ENCODE measurements around the gene CNTNAP2.

CNTNAP2 gene

DNA sequence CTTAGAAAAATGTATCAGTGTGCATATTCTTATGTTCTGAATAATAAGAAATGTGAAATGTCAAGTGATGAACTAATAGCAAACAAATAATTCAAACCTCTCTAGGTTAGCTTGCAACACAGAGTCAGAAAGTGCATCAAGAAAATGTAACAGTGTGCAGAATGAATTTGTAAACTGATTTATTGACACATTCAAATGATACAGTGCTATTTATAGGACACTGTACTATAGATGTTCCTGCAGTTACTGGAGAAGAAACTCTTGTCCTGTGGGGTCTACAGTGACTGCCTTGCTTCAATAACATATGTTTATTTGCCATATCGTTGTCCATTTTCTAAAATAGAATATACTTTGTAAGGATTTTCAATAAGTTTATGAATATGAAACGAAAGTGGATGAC lies 639.0 kb downstream of the CNTNAP2 start:
- Mint-ChIP-seq H3K27me3 (ENCODE audit: low read depth) (no peaks in the 10 kb centered on the region), H3K36me3 (ENCODE audit: low read depth) (no peaks in the 10 kb centered on the region), H3K27ac (no peak overlapping the region), H3K4me1 (ENCODE audit: low read depth) (no peaks in the 10 kb centered on the region), H3K9me3 (peaks cover 21% of the 10 kb centered on the region), H3K4me3 (no peak overlapping the region)

DNA sequence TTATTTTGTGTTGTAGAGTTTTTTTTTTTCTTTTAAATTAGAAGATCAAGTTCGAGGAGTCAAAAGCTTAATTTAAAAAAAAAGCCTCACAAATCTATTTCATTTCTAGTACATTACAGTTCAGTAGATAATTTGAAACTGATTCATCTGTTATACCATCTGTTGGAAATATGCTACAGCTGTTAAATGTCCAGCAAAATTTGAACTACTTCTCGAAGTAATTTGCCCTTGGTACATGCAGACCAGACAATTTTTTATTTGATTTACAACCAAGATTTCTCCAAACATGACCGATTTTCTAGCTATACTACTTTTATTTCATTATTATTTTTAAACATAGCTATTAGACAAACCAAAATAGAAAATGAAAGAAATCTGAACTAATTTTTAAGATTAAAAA lies 647.9 kb downstream of the CNTNAP2 start:
- Mint-ChIP-seq H3K4me1 (ENCODE audit: low read depth) (no peaks in the 10 kb centered on the region), H3K36me3 (ENCODE audit: low read depth) (no peaks in the 10 kb centered on the region), H3K27me3 (ENCODE audit: low read depth) (no peaks in the 10 kb centered on the region), H3K27ac (no peak overlapping the region), H3K9me3 (peaks cover 11% of the 10 kb centered on the region), H3K4me3 (no peak overlapping the region)

DNA sequence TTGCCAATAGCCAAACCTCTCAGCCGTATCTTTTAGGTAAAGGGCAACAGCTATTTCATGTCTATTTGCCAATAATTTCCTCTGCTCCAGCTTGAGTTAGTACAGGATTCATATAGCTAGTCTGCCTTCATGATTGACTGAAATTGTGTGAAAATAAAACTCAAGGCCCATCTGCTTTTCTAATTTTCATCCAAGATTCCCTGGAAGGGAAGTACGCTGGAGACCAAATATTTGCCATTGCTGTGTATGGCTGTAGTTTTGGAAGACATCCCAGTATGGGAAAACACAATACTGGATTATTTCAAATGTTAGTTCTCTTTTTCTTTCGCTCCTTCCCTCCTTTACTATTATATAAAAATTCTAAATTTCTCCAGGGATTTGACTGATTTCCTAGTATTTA lies 652.4 kb downstream of the CNTNAP2 start:
- no peaks in the 10 kb centered on the region for H3K4me1 Mint-ChIP-seq (ENCODE audit: low read depth)
- H3K36me3 Mint-ChIP-seq (ENCODE audit: low read depth), result no peaks in the 10 kb centered on the region
- peaks cover 3% of the 10 kb centered on the region for H3K9me3 Mint-ChIP-seq
- no peak overlapping the region for H3K4me3 Mint-ChIP-seq
- H3K27me3 Mint-ChIP-seq (ENCODE audit: low read depth), result no peaks in the 10 kb centered on the region
- no peak overlapping the region for H3K27ac Mint-ChIP-seq

DNA sequence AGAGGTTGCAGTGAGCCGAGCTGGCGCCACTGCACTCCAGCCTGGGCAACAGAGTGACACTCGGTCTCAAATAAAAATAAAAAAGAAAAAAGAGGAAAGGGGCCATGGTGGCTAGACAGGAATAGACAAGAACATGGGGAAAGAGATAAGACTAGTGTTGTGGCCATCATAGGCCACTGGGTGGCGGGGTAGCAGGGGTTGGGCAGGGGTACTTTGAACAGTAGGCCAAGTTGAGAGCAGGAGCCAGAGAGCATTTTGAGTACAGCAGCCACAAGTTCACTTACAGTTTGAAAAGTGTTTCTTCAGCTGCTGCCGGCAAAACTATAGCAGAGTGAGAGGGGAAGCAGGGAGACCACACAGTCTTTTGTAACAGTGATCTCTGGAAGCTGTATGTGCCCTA lies 656.0 kb downstream of the CNTNAP2 start:
- H3K4me1 Mint-ChIP-seq (ENCODE audit: low read depth), result no peaks in the 10 kb centered on the region
- no peak overlapping the region for H3K27ac Mint-ChIP-seq
- H3K27me3 Mint-ChIP-seq (ENCODE audit: low read depth), result no peaks in the 10 kb centered on the region
- H3K36me3 Mint-ChIP-seq (ENCODE audit: low read depth), result no peaks in the 10 kb centered on the region
- H3K4me3 Mint-ChIP-seq, result no peak overlapping the region
- H3K9me3 Mint-ChIP-seq, result no peaks in the 10 kb centered on the region

DNA sequence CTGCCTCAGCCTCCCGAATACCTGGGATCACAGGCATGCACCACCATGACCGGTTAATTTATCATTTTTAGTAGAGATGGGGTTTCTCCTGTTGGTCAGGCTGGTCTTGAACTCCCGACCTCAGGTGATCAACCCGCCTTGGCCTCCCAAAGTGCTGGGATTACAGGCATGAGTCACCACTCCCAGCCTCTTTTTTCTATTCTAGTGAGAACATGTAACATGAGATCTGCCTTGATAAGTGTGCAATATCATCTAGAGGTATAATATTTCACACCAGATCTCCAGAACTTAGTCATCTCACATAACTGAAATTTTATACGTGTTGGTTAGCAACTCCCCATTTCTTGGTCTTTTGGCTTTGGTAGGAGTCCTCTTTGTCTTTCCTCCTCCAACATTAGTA lies 656.9 kb downstream of the CNTNAP2 start:
- Mint-ChIP-seq H3K4me3 (no peak overlapping the region), H3K9me3 (no peaks in the 10 kb centered on the region)

DNA sequence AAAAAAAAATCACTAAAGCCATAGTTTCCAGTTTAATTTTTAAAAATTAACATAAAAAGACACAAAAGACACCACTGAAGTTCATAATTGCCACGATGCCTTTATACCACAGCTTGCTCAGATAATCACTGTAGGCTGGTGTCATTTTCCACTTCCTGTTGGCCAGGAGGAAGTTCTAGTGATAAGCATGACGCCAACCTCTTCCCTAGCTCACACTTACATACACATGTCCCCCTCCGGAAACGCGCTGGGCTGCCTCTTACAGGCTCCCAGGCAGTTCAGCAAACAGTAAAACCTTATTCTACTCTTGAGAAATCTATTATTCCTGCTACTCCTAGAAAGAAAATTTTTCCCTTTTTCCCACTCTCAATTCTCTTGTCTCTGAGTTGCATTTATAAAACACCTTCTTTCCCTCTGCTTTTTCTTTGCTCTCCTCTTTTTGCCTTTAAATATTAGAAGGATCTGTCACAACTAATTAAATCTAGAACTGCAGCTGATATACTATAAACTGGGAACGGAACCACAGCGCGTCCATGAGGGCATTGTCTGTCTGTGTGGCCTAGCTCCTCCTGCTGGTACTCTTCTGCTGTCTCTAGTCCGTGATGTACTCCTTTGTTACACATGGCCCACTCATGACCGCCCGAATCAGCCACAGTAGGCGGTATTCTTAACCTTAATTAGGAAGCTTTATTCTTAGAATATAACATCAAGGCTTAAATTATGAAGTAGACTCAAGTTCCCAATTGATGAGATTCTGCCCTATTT lies 664.9 kb downstream of the CNTNAP2 start:
- no peak overlapping the region for H3K27ac Mint-ChIP-seq
- H3K4me1 Mint-ChIP-seq (ENCODE audit: low read depth), result no peaks in the 10 kb centered on the region
- no peak overlapping the region for H3K4me3 Mint-ChIP-seq
- no peaks in the 10 kb centered on the region for H3K36me3 Mint-ChIP-seq (ENCODE audit: low read depth)
- H3K9me3 Mint-ChIP-seq, result peaks cover 6% of the 10 kb centered on the region
- H3K27me3 Mint-ChIP-seq (ENCODE audit: low read depth), result no peaks in the 10 kb centered on the region

More for the DNA sequence above, 656.9 kb downstream of the CNTNAP2 start:
- Mint-ChIP-seq H3K27ac (no peak overlapping the region), H3K27me3 (ENCODE audit: low read depth) (no peaks in the 10 kb centered on the region), H3K4me1 (ENCODE audit: low read depth) (no peaks in the 10 kb centered on the region), H3K36me3 (ENCODE audit: low read depth) (no peaks in the 10 kb centered on the region)

DNA sequence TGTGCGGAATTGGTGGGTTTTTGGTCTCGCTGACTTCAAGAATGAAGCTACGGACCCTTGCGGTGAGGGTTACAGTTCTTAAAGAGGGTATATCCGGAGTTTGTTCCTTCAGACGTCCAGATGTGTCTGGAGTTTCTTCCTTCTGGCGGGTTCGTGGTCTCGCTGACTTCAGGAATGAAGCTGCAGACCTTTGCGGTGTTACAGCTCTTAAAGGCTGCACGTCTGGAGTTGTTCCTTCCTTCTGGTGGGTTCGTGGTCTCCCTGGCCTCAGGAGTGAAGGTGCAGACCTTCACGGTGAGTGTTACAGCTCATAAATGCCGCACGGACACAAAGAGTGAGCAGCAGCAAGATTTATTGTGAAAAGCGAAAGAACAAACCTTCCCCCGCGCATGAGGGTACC lies 670.7 kb downstream of the CNTNAP2 start:
- H3K36me3 Mint-ChIP-seq (ENCODE audit: low read depth), result no peaks in the 10 kb centered on the region
- H3K27me3 Mint-ChIP-seq (ENCODE audit: low read depth), result no peaks in the 10 kb centered on the region
- H3K4me1 Mint-ChIP-seq (ENCODE audit: low read depth), result no peaks in the 10 kb centered on the region
- H3K27ac Mint-ChIP-seq, result no peak overlapping the region
- peaks cover 17% of the 10 kb centered on the region for H3K9me3 Mint-ChIP-seq
- H3K4me3 Mint-ChIP-seq, result no peak overlapping the region

DNA sequence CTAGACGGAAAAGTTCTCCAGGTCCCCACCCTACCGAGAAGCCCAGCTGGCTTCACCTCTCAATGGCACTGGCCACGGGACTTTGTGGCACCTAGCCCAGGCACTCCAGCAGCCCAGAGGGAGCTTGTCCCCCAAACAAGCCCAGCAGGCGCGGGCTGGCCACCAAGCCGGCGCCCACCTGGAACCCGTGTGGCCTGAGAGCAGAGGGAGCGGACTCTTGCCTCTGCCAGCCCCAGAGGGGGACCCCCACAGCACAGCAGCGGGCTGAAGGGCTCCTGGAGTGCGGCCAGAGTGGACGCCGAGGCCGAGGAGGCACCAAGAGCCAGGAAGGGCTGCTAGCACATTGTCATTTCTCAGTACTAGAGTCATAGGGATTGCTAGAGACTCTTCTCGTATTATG lies 671.4 kb downstream of the CNTNAP2 start:
- no peak overlapping the region for H3K27ac Mint-ChIP-seq
- no peak overlapping the region for H3K4me3 Mint-ChIP-seq
- H3K4me1 Mint-ChIP-seq (ENCODE audit: low read depth), result no peaks in the 10 kb centered on the region

DNA sequence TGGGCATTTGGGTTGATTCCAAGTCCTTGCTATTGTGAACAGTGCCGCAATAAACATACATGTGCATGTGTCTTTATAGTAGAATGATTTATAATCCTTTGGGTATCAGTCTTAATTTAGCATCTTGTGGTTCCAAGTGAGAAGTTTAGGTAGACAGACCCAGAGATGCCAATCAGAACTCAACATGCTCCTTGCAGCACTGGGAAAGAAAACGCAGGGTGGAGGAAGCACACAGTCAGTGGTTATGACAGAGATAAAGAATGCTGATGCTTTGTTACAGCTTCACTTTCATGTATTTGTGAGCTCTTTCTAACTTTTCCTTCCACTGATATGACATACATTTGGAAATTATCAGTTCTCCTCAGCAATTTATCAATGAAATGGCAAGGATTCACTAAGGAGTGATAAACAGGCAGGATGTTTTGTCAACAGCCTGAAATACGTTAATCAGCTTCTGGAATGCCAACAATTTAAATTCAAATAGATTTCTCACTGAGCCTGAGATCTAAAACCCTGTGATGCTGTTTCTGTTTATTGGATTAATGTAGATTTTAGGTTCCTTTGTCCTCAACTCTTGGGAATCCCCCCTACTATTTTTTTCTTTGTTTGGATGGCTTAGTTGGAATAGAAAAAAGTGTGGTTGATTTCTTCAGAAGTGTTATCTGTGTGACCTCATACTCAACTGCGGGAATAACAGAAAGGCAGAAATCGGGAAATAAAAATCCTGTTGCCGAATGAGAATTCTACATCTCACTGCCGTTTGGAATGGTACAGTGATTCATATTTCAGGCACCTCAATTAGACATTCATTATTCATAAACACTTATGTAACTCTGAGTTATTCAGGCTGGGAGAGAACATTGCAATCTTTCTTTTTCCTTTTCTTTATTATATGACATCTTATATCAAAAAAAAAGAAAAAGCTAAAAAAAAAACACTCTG lies 675.0 kb downstream of the CNTNAP2 start:
- Mint-ChIP-seq H3K36me3 (ENCODE audit: low read depth) (no peaks in the 10 kb centered on the region), H3K9me3 (peaks cover 21% of the 10 kb centered on the region), H3K4me3 (no peak overlapping the region), H3K27me3 (ENCODE audit: low read depth) (no peaks in the 10 kb centered on the region), H3K4me1 (ENCODE audit: low read depth) (no peaks in the 10 kb centered on the region), H3K27ac (no peak overlapping the region)

More for the DNA sequence above, 671.4 kb downstream of the CNTNAP2 start:
- H3K36me3 Mint-ChIP-seq (ENCODE audit: low read depth), result no peaks in the 10 kb centered on the region
- H3K9me3 Mint-ChIP-seq, result peaks cover 17% of the 10 kb centered on the region
- no peaks in the 10 kb centered on the region for H3K27me3 Mint-ChIP-seq (ENCODE audit: low read depth)

DNA sequence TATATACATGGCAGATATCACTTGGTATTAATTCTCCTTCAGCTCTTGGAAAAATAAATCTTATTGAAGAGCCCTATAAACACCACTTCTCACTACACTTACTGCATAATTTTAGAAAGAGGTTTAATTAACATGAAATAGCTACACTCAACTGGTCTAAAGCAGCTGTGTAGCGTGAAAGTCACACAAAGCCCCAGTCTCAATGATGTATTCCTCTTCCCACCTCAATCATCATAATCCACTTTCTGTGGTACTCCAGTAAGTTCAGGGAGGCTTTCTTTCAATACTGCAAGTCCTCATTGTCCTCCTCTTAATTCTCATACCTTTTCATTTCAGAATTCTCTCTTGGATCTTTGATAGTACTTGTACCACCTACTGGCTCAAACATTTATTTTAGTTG lies 688.0 kb downstream of the CNTNAP2 start:
- no peaks in the 10 kb centered on the region for H3K27me3 Mint-ChIP-seq (ENCODE audit: low read depth)
- no peak overlapping the region for H3K4me3 Mint-ChIP-seq
- peaks cover 19% of the 10 kb centered on the region for H3K9me3 Mint-ChIP-seq
- H3K4me1 Mint-ChIP-seq (ENCODE audit: low read depth), result no peaks in the 10 kb centered on the region
- no peaks in the 10 kb centered on the region for H3K36me3 Mint-ChIP-seq (ENCODE audit: low read depth)
- H3K27ac Mint-ChIP-seq, result no peak overlapping the region

DNA sequence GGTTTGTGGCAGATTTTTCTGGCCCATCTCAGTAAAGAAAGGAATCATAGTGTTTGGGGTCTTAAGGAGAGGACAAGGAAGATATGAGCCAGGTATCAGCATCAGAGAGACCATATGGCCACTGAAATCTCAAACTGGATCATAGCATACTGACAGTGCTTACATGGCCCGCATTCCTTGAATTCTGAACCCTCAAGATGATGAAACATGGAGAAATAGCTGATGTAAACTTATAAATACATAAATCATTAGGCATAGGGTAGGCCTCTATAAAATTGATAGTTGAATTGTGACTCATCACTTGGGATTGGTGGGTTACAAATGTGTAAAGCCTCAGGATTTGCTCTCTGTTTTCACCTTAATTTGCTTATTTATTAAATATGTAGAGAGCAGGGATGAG lies 688.5 kb downstream of the CNTNAP2 start:
- Mint-ChIP-seq H3K27me3 (ENCODE audit: low read depth) (no peaks in the 10 kb centered on the region), H3K9me3 (peaks cover 21% of the 10 kb centered on the region), H3K4me1 (ENCODE audit: low read depth) (no peaks in the 10 kb centered on the region), H3K4me3 (no peak overlapping the region), H3K27ac (no peak overlapping the region), H3K36me3 (ENCODE audit: low read depth) (no peaks in the 10 kb centered on the region)

DNA sequence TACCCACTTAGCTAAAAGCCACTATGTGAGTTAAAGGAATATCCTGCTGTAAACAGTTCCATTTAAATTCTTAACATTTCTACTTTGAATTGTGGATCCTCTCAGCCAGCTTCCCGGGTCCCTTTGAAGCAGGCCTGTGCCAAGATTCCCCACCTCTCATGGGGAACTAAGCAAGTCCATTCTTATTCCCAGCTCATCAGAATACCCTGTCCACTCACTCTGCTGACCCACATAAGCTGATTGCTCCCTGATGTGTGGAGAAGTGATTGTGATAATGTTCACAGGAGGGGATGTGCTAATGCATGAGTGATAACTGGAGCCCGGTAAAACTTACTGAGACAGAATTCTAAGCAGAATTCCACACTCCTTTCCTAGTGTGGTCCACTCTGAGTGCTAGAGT lies 709.7 kb downstream of the CNTNAP2 start:
- H3K27ac Mint-ChIP-seq, result no peak overlapping the region
- H3K4me1 Mint-ChIP-seq (ENCODE audit: low read depth), result no peaks in the 10 kb centered on the region
- H3K4me3 Mint-ChIP-seq, result no peak overlapping the region
- peaks cover 3% of the 10 kb centered on the region for H3K9me3 Mint-ChIP-seq
- H3K36me3 Mint-ChIP-seq (ENCODE audit: low read depth), result no peaks in the 10 kb centered on the region
- no peaks in the 10 kb centered on the region for H3K27me3 Mint-ChIP-seq (ENCODE audit: low read depth)

DNA sequence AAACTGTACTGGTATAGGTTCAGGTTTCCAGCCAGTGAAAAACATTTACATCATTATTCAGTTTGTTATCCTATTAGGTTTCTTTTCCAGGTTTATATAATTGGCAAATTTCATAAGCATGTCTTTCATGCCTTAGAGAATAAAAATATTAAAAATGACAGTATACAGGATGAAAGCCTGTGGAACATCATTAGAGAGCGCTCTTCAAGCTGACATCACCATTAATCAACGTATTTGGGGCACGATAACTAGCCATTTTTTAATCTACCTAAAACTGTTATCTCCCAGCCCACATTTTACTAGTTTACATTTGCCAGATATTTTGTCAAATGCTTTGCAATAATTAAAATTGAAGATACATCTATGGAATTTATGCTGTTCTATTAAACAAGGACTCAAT lies 714.1 kb downstream of the CNTNAP2 start:
- Mint-ChIP-seq H3K27me3 (ENCODE audit: low read depth) (no peaks in the 10 kb centered on the region), H3K36me3 (ENCODE audit: low read depth) (no peaks in the 10 kb centered on the region), H3K4me3 (no peak overlapping the region), H3K27ac (no peak overlapping the region), H3K4me1 (ENCODE audit: low read depth) (no peaks in the 10 kb centered on the region), H3K9me3 (peaks cover 15% of the 10 kb centered on the region)

DNA sequence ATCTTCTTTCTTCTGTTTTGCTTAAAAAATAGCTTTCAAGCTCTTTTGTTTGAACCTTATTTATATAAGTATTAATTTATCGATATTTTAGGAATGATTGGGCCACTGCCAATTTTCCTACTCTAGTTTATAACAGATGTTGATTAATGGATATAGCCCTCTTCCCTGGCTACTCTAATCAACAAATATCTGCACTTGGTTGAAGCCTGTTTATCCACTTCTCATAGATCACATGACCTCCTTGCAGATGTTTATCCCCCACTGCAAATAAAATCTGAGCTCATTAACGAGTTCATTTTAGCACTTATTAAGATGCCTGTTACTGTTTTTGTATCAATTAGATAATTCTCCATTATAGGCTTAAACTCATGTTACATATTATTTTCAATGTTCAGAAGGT lies 715.3 kb downstream of the CNTNAP2 start:
- no peaks in the 10 kb centered on the region for H3K36me3 Mint-ChIP-seq (ENCODE audit: low read depth)
- H3K4me1 Mint-ChIP-seq (ENCODE audit: low read depth), result no peaks in the 10 kb centered on the region
- H3K9me3 Mint-ChIP-seq, result peaks cover 15% of the 10 kb centered on the region
- no peak overlapping the region for H3K4me3 Mint-ChIP-seq
- no peaks in the 10 kb centered on the region for H3K27me3 Mint-ChIP-seq (ENCODE audit: low read depth)
- H3K27ac Mint-ChIP-seq, result no peak overlapping the region

DNA sequence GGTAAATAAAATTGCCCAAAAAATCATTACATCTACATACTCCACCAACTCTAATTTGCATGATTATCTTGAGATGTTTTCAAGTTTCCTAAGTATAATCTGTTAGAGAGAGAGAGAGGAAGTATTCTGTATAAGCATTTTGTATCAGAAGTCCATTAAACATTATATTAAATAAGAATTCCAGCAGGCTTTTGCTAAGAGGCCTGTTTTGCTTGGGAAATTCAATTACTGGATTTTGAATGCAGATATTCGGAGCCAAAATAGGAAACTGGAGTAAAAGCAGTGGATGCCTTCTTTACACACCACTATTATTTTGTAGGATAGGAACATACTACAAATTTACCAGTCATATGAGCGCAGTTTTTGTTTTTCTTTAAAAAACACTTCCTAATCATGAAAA lies 727.8 kb downstream of the CNTNAP2 start:
- no peaks in the 10 kb centered on the region for H3K27me3 Mint-ChIP-seq (ENCODE audit: low read depth)
- H3K36me3 Mint-ChIP-seq (ENCODE audit: low read depth), result no peaks in the 10 kb centered on the region
- H3K4me3 Mint-ChIP-seq, result no peak overlapping the region
- H3K4me1 Mint-ChIP-seq (ENCODE audit: low read depth), result no peaks in the 10 kb centered on the region
- H3K9me3 Mint-ChIP-seq, result peaks cover 10% of the 10 kb centered on the region
- H3K27ac Mint-ChIP-seq, result no peak overlapping the region

Data from T-helper 1 cell treated with Interleukin-12 subunit alpha and Interleukin-12 subunit beta and Interleukin-4 antibody, amounts not matched to agents 30 μg/mL and 1 μg/mL, for 36 hours (primary cell).